Fibroblast of pulmonary artery (primary cell): ENCODE results near the gene PTPRK.
"Not testable (repeated sequence)": the region's sequence is repeated elsewhere in the genome, so short reads cannot be mapped to it uniquely, and the experiment has no call there.

Experiments used
- DNase-seq: peaks from one replicate; pipeline ENCODE4 v3.0.0-alpha.2; 2010; ENCODE audit warnings: low read depth
- H3K4me3 ChIP-seq: replicated peaks from 2 replicates; pipeline ENCODE4 v1.5.1; 2011; ENCODE audit warnings: low read depth, mild to moderate bottlenecking, control low read depth, low read length, moderate library complexity
- TF ChIP-seq, protein P1 (sequence below): IDR thresholded peaks from 2 replicates; pipeline ENCODE4 v1.5.1; 2011; ENCODE audit warnings: mild to moderate bottlenecking, control low read depth, low read length, inconsistent platforms; ENCODE audit errors: missing control alignments

The PTPRK gene

GRCh38 chr6:127933852-127934840 is 586.3 kb downstream of the PTPRK start:
- TF ChIP-seq, protein P1, sequence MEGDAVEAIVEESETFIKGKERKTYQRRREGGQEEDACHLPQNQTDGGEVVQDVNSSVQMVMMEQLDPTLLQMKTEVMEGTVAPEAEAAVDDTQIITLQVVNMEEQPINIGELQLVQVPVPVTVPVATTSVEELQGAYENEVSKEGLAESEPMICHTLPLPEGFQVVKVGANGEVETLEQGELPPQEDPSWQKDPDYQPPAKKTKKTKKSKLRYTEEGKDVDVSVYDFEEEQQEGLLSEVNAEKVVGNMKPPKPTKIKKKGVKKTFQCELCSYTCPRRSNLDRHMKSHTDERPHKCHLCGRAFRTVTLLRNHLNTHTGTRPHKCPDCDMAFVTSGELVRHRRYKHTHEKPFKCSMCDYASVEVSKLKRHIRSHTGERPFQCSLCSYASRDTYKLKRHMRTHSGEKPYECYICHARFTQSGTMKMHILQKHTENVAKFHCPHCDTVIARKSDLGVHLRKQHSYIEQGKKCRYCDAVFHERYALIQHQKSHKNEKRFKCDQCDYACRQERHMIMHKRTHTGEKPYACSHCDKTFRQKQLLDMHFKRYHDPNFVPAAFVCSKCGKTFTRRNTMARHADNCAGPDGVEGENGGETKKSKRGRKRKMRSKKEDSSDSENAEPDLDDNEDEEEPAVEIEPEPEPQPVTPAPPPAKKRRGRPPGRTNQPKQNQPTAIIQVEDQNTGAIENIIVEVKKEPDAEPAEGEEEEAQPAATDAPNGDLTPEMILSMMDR: no peak
- no peak overlapping the region for H3K4me3 ChIP-seq
- no peak for DNase-seq

DNA sequence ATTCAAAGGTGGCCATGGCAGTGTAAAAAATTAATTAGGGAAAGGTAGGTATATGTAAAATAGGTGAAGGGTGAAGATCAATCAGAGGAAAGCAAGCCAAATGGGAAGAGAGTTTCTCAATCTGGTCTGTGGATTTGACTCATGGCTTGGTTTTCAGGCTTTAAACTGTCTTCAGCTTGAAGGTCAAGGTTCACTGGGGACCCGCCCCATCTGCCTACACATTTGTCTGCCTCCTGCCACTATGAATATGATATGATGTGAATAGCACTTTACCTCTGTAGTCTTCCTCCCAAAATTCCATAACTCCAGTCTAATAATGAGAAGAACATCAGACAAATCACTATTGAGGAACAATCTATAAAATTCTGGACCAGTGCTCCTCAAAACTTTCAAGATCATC is 587.3 kb downstream of the PTPRK start:
- TF ChIP-seq, protein P1: no peak
- no peak for DNase-seq
- H3K4me3 ChIP-seq: no peak overlapping the region

DNA sequence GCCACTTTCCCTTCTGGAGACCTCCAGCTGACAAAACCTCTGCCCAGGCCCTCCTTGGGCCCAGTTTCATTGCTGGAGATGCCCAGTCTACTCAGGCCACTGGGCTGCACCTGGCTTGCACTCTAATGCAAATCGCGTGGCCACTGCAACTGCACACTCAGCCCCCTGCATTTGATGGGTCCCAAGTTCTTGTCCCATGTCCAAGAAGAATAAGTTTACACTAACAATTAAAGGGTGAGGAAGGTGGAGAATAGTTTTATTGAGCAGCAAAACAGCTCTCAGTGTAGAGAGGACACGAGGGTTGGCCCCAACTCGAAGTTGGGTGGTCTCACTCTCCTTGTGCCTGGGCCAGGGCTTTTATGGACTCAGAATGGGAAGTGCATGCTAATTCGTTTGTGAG is 587.7 kb downstream of the PTPRK start:
- DNase-seq: no peak
- TF ChIP-seq, protein P1: no peak
- H3K4me3 ChIP-seq: no peak overlapping the region

- H3K4me3 ChIP-seq, DNase-seq: not testable (repeated sequence)
These were observed 594.0 kb downstream of the PTPRK start for GRCh38 chr6:127926441-127926840.

DNA sequence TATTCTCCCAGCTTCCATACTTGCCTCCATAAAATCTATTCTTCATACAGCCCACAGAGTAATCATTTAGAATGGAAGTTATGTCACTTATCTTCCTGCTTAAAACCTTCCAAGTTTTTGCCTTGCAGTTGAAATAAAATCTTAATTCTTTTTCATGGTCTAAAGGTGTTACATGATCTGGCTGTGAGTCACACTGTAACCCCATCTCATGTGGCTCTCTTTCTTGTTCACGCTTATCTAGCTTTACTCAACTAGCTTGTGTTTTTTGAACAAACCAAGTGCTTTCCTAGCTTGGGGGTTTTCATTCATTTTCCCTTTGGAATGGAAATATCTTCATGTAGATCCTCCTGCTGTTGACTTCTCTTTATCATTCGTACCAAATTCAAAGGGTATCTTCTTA is 596.0 kb downstream of the PTPRK start:
- TF ChIP-seq, protein P1: no peak
- no peak overlapping the region for H3K4me3 ChIP-seq
- DNase-seq: no peak

GRCh38 chr6:127924031-127924430 is 596.4 kb downstream of the PTPRK start:
- no peak for DNase-seq
- TF ChIP-seq, protein P1: no peak
- no peak overlapping the region for H3K4me3 ChIP-seq

- DNase-seq: no peak
- H3K4me3 ChIP-seq: no peak overlapping the region
- TF ChIP-seq, protein P1: no peak
These were observed 597.3 kb downstream of the PTPRK start for GRCh38 chr6:127923135-127923534.
